Mammary epithelial cell (primary cell): ENCODE measurements around the gene NBEA.

Source experiments
- EZH2 ChIP-seq: IDR thresholded peaks from 2 replicates; pipeline ENCODE4 v1.6.1; 2012; ENCODE audit warnings: low read length, inconsistent platforms, borderline replicate concordance
- TF ChIP-seq, protein P1 (sequence below), 2 donors: IDR thresholded peaks in 1 of 2; conservative IDR thresholded peaks in 1 of 2; 2 replicates each; pipeline ENCODE4 v1.5.1; 2011 to 2012; ENCODE audit warnings: inconsistent platforms in 2 of 2, low read length in 2 of 2, mild to moderate bottlenecking in 2 of 2, control low read depth in 1 of 2, low read depth in 1 of 2; ENCODE audit not compliant: insufficient read depth in 1 of 2; ENCODE audit errors: extremely low read depth in 1 of 2

DNA sequence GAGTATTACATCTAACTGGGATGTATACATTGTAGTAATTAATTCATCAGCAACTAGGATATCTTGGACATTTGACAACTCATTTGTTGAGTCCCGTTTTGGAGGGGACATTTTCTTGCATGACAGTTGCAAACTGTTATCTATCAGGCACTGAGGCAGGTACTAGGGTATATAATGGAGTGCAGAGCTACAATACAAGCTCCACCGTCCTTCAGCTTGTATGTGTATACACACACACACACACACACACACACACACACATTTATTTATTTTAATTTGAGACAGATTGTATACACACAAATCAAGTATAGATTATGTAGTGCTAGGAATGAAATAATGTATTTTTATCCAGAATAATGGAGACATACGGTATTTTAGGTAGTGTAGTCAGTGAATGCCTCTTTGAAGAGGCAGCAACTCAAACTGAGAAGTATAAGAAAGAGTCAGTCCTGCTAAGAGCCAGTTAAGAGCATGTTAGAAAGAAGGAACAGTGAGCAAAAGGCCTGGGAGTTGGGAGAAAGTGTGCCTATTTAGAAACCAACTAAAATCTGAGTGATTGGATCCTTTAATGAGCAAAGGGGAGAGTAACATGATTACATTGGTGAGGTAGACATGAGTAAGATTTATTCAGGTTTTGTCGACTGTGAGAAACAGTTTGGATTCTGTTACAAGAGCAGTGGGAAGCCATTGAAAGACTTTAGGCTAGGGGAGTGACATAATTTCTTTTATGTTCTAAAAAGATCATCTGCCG, 74.5 kb downstream of the NBEA start:
- TF ChIP-seq, protein P1, sequence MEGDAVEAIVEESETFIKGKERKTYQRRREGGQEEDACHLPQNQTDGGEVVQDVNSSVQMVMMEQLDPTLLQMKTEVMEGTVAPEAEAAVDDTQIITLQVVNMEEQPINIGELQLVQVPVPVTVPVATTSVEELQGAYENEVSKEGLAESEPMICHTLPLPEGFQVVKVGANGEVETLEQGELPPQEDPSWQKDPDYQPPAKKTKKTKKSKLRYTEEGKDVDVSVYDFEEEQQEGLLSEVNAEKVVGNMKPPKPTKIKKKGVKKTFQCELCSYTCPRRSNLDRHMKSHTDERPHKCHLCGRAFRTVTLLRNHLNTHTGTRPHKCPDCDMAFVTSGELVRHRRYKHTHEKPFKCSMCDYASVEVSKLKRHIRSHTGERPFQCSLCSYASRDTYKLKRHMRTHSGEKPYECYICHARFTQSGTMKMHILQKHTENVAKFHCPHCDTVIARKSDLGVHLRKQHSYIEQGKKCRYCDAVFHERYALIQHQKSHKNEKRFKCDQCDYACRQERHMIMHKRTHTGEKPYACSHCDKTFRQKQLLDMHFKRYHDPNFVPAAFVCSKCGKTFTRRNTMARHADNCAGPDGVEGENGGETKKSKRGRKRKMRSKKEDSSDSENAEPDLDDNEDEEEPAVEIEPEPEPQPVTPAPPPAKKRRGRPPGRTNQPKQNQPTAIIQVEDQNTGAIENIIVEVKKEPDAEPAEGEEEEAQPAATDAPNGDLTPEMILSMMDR (conservative IDR thresholded peaks at IDR 0.05 in 1 of 2, IDR thresholded peaks at IDR 0.05 in 1 of 2; ENCODE audit: extremely low read depth in 1 of 2, insufficient read depth in 1 of 2, low read depth in 1 of 2, low read length in 2 of 2): no peak
- TF ChIP-seq EZH2: no peak
